ENCODE measurements around the gene EPC1.

Gene EPC1

GRCh38 chr10:32240471-32240870, 106.5 kb downstream of the EPC1 start:
- no peaks in the 10 kb centered on the region for H3K36me3 ChIP-seq (replicated peaks in 1 of 2; ENCODE audit: control insufficient read depth in 2 of 2, insufficient read depth in 2 of 2, low read length in 2 of 2)
- H2AFZ ChIP-seq (ENCODE audit: low read length): no peak overlapping the region
- no peak overlapping the region for H3K27ac ChIP-seq (replicated peaks; ENCODE audit: low read length)
- H3K4me3 ChIP-seq (ENCODE audit: low read length in 2 of 2): no peak overlapping the region
- no peak overlapping the region for H3K14ac ChIP-seq (ENCODE audit: low read length)
- H2BK120ac ChIP-seq (ENCODE audit: low read depth, low read length): no peak overlapping the region
- peaks cover 0 to 7% (median 0%) of the 10 kb centered on the region in 3 experiments for H3K27me3 ChIP-seq (ENCODE audit: control insufficient read depth in 3 of 3, insufficient read depth in 3 of 3, low read depth in 1 of 3, low read length in 3 of 3)
- DNase-seq (ENCODE audit: low spot score): no peak
- no peak overlapping the region for H2BK15ac ChIP-seq (ENCODE audit: low read length)
- H3K9me3 ChIP-seq (replicated peaks in 1 of 2; ENCODE audit: control insufficient read depth in 2 of 2, insufficient read depth in 1 of 2, low read depth in 1 of 2, low read length in 2 of 2): no peaks in the 10 kb centered on the region
- no peaks in the 10 kb centered on the region for H3K4me1 ChIP-seq (ENCODE audit: control insufficient read depth in 2 of 2, insufficient read depth in 1 of 2, low read depth in 1 of 2, low read length in 2 of 2)
- H3K18ac ChIP-seq (ENCODE audit: low read length): no peak overlapping the region
- no peak overlapping the region for H2BK12ac ChIP-seq (ENCODE audit: low read length)
- no peaks in the 10 kb centered on the region for H3K79me1 ChIP-seq (ENCODE audit: low read depth, low read length)
- no peak overlapping the region for H3K23ac ChIP-seq (ENCODE audit: low read depth, low read length, poor library complexity)
- H4K91ac ChIP-seq (ENCODE audit: low read depth, low read length, poor library complexity): no peak overlapping the region
- H2AK5ac ChIP-seq (ENCODE audit: low read depth, low read length): no peak overlapping the region
- no peak overlapping the region for H3K9ac ChIP-seq (ENCODE audit: low read depth, low read length, poor library complexity)
- H2BK5ac ChIP-seq (ENCODE audit: low read length): no peak overlapping the region
- H4K8ac ChIP-seq (ENCODE audit: low read depth, low read length): no peak overlapping the region
- WGBS, 2 donors (ENCODE audit: extremely low coverage in 2 of 2, insufficient read length in 2 of 2, insufficient replicate concordance in 1 of 2): no CpG with 5 or more reads among the region's 1 CpG
- H3K4me2 ChIP-seq (ENCODE audit: insufficient read depth, low read length, poor library complexity, severe bottlenecking): no peak overlapping the region
- H3K4ac ChIP-seq (ENCODE audit: low read length): no peak overlapping the region

GRCh38 chr10:32239769-32240168, 107.2 kb downstream of the EPC1 start:
- Histone ChIP-seq H3K23ac (ENCODE audit: low read depth, low read length, poor library complexity) (no peak overlapping the region), H3K9me3 (replicated peaks in 1 of 2; ENCODE audit: control insufficient read depth in 2 of 2, insufficient read depth in 1 of 2, low read depth in 1 of 2, low read length in 2 of 2) (no peaks in the 10 kb centered on the region), H4K91ac (ENCODE audit: low read depth, low read length, poor library complexity) (no peak overlapping the region), H2BK5ac (ENCODE audit: low read length) (no peak overlapping the region), H3K18ac (ENCODE audit: low read length) (no peak overlapping the region), H2AFZ (ENCODE audit: low read length) (no peak overlapping the region), H2BK12ac (ENCODE audit: low read length) (no peak overlapping the region), H3K27ac (replicated peaks; ENCODE audit: low read length) (no peak overlapping the region), H2AK5ac (ENCODE audit: low read depth, low read length) (no peak overlapping the region), H3K4ac (ENCODE audit: low read length) (no peak overlapping the region), H3K79me1 (ENCODE audit: low read depth, low read length) (no peaks in the 10 kb centered on the region), H3K9ac (ENCODE audit: low read depth, low read length, poor library complexity) (no peak overlapping the region), H3K4me1 (ENCODE audit: control insufficient read depth in 2 of 2, insufficient read depth in 1 of 2, low read depth in 1 of 2, low read length in 2 of 2) (no peaks in the 10 kb centered on the region), H4K8ac (ENCODE audit: low read depth, low read length) (no peak overlapping the region), H2BK120ac (ENCODE audit: low read depth, low read length) (no peak overlapping the region), H3K36me3 (replicated peaks in 1 of 2; ENCODE audit: control insufficient read depth in 2 of 2, insufficient read depth in 2 of 2, low read length in 2 of 2) (no peaks in the 10 kb centered on the region), H3K14ac (ENCODE audit: low read length) (no peak overlapping the region), H2BK15ac (ENCODE audit: low read length) (no peak overlapping the region), H3K4me2 (ENCODE audit: insufficient read depth, low read length, poor library complexity, severe bottlenecking) (no peak overlapping the region), H3K4me3 (ENCODE audit: low read length in 2 of 2) (no peak overlapping the region), H3K27me3 (ENCODE audit: control insufficient read depth in 3 of 3, insufficient read depth in 3 of 3, low read depth in 1 of 3, low read length in 3 of 3) (peaks cover 0 to 5% (median 0%) of the 10 kb centered on the region in 3 experiments)
- no peak for DNase-seq (ENCODE audit: low spot score)

- Histone ChIP-seq H3K9ac (ENCODE audit: low read depth, low read length, poor library complexity) (no peak overlapping the region), H3K79me1 (ENCODE audit: low read depth, low read length) (no peaks in the 10 kb centered on the region), H3K23ac (ENCODE audit: low read depth, low read length, poor library complexity) (no peak overlapping the region), H3K4me3 (ENCODE audit: low read length in 2 of 2) (no peak overlapping the region), H2BK15ac (ENCODE audit: low read length) (no peak overlapping the region), H2BK5ac (ENCODE audit: low read length) (no peak overlapping the region), H4K91ac (ENCODE audit: low read depth, low read length, poor library complexity) (no peak overlapping the region), H2AK5ac (ENCODE audit: low read depth, low read length) (no peak overlapping the region), H3K9me3 (replicated peaks in 1 of 2; ENCODE audit: control insufficient read depth in 2 of 2, insufficient read depth in 1 of 2, low read depth in 1 of 2, low read length in 2 of 2) (no peaks in the 10 kb centered on the region), H3K27me3 (ENCODE audit: control insufficient read depth in 3 of 3, insufficient read depth in 3 of 3, low read depth in 1 of 3, low read length in 3 of 3) (peaks cover 0 to 5% (median 0%) of the 10 kb centered on the region in 3 experiments), H3K4ac (ENCODE audit: low read length) (no peak overlapping the region), H3K14ac (ENCODE audit: low read length) (no peak overlapping the region), H4K8ac (ENCODE audit: low read depth, low read length) (no peak overlapping the region), H2BK12ac (ENCODE audit: low read length) (no peak overlapping the region), H3K4me2 (ENCODE audit: insufficient read depth, low read length, poor library complexity, severe bottlenecking) (no peak overlapping the region), H3K4me1 (ENCODE audit: control insufficient read depth in 2 of 2, insufficient read depth in 1 of 2, low read depth in 1 of 2, low read length in 2 of 2) (no peaks in the 10 kb centered on the region), H3K36me3 (replicated peaks in 1 of 2; ENCODE audit: control insufficient read depth in 2 of 2, insufficient read depth in 2 of 2, low read length in 2 of 2) (no peaks in the 10 kb centered on the region), H2BK120ac (ENCODE audit: low read depth, low read length) (no peak overlapping the region), H3K18ac (ENCODE audit: low read length) (no peak overlapping the region), H3K27ac (replicated peaks; ENCODE audit: low read length) (no peak overlapping the region), H2AFZ (ENCODE audit: low read length) (no peak overlapping the region)
- WGBS, 2 donors (ENCODE audit: extremely low coverage in 2 of 2, insufficient read length in 2 of 2, insufficient replicate concordance in 1 of 2): no CpG with 5 or more reads among the region's 3 CpGs
- no peak for DNase-seq (ENCODE audit: low spot score)
Observed at GRCh38 chr10:32237644-32238345, 109.2 kb downstream of the EPC1 start.

- no peak overlapping the region for H4K8ac ChIP-seq (ENCODE audit: low read depth, low read length)
- no peaks in the 10 kb centered on the region for H3K79me1 ChIP-seq (ENCODE audit: low read depth, low read length)
- H3K14ac ChIP-seq (ENCODE audit: low read length): no peak overlapping the region
- no peaks in the 10 kb centered on the region for H3K36me3 ChIP-seq (replicated peaks in 1 of 2; ENCODE audit: control insufficient read depth in 2 of 2, insufficient read depth in 2 of 2, low read length in 2 of 2)
- no peak overlapping the region for H3K27ac ChIP-seq (replicated peaks; ENCODE audit: low read length)
- no peak overlapping the region for H3K4ac ChIP-seq (ENCODE audit: low read length)
- H2AFZ ChIP-seq (ENCODE audit: low read length): no peak overlapping the region
- no CpG with 5 or more reads among the region's 1 CpG for WGBS, 2 donors (ENCODE audit: extremely low coverage in 2 of 2, insufficient read length in 2 of 2, insufficient replicate concordance in 1 of 2)
- no peak overlapping the region for H3K23ac ChIP-seq (ENCODE audit: low read depth, low read length, poor library complexity)
- H3K9me3 ChIP-seq (replicated peaks in 1 of 2; ENCODE audit: control insufficient read depth in 2 of 2, insufficient read depth in 1 of 2, low read depth in 1 of 2, low read length in 2 of 2): no peaks in the 10 kb centered on the region
- no peak overlapping the region for H3K4me3 ChIP-seq (ENCODE audit: low read length in 2 of 2)
- no peak overlapping the region for H2BK12ac ChIP-seq (ENCODE audit: low read length)
- H4K91ac ChIP-seq (ENCODE audit: low read depth, low read length, poor library complexity): no peak overlapping the region
- H2BK5ac ChIP-seq (ENCODE audit: low read length): no peak overlapping the region
- no peak overlapping the region for H3K18ac ChIP-seq (ENCODE audit: low read length)
- H2AK5ac ChIP-seq (ENCODE audit: low read depth, low read length): no peak overlapping the region
- no peak overlapping the region for H3K4me2 ChIP-seq (ENCODE audit: insufficient read depth, low read length, poor library complexity, severe bottlenecking)
- no peaks in the 10 kb centered on the region for H3K27me3 ChIP-seq (ENCODE audit: control insufficient read depth in 3 of 3, insufficient read depth in 3 of 3, low read depth in 1 of 3, low read length in 3 of 3)
- no peak for DNase-seq (ENCODE audit: low spot score)
- H3K4me1 ChIP-seq (ENCODE audit: control insufficient read depth in 2 of 2, insufficient read depth in 1 of 2, low read depth in 1 of 2, low read length in 2 of 2): no peaks in the 10 kb centered on the region
- H3K9ac ChIP-seq (ENCODE audit: low read depth, low read length, poor library complexity): no peak overlapping the region
- no peak overlapping the region for H2BK120ac ChIP-seq (ENCODE audit: low read depth, low read length)
- no peak overlapping the region for H2BK15ac ChIP-seq (ENCODE audit: low read length)
Observed at GRCh38 chr10:32234471-32234870, 112.5 kb downstream of the EPC1 start.

Data from neuronal stem cell (in vitro differentiated cells).